Activated naive CD8-positive, alpha-beta T cell treated with anti-CD3 and anti-CD28 coated beads for 36 hours (primary cell): ENCODE results near the gene CDK9. TPM values are rescaled to one million over a fixed set of nuclear protein-coding genes. Genes with fewer than 3 reads are reported as not detected.

Source experiments
- DNase-seq: peaks from one replicate; pipeline ENCODE4 v3.0.0; 2021
- H3K27ac Mint-ChIP-seq: one replicate; pipeline ENCODE4 v1.8.0; 2022; ENCODE audit warnings: mild to moderate bottlenecking, moderate library complexity, mixed read lengths
- H3K27me3 Mint-ChIP-seq: one replicate; pipeline ENCODE4 v1.8.0; 2022; ENCODE audit warnings: mild to moderate bottlenecking, mixed read lengths
- H3K36me3 Mint-ChIP-seq: one replicate; pipeline ENCODE4 v1.8.0; 2021; ENCODE audit warnings: mild to moderate bottlenecking, mixed read lengths
- H3K4me1 Mint-ChIP-seq: one replicate; pipeline ENCODE4 v1.8.0; 2021; ENCODE audit warnings: mixed read lengths
- H3K4me3 Mint-ChIP-seq: one replicate; pipeline ENCODE4 v1.8.0; 2022; ENCODE audit warnings: mild to moderate bottlenecking, moderate library complexity, mixed read lengths
- H3K9me3 Mint-ChIP-seq: one replicate; pipeline ENCODE4 v1.8.0; 2022; ENCODE audit warnings: mixed read lengths
- total RNA-seq, 2 experiments: library from RNA; stranded (reverse); gene quantifications; one replicate each; pipeline ENCODE4 v1.2.3, GENCODE V29; 2021

Gene CDK9
- total RNA-seq, 2 experiments from 2014 or later, result 85.2 to 94.2 TPM

- DNase-seq, result no peak
- Mint-ChIP-seq H3K4me3 (no peak overlapping the region), H3K36me3 (peaks cover 3% of the 10 kb centered on the region), H3K4me1 (no peaks in the 10 kb centered on the region), H3K27ac (no peak overlapping the region), H3K9me3 (no peaks in the 10 kb centered on the region), H3K27me3 (no peaks in the 10 kb centered on the region)
These were observed 29.0 kb downstream of the CDK9 start for GRCh38 chr9:127814619-127815511.

- H3K36me3 Mint-ChIP-seq, result peaks cover under 1% of the 10 kb centered on the region
- no peak overlapping the region for H3K27ac Mint-ChIP-seq
These were observed 29.9 kb downstream of the CDK9 start for GRCh38 chr9:127815512-127816361.

GRCh38 chr9:127816362-127816725, 30.5 kb downstream of the CDK9 start:
- Mint-ChIP-seq H3K36me3 (no peaks in the 10 kb centered on the region), H3K4me3 (no peak overlapping the region), H3K9me3 (no peaks in the 10 kb centered on the region), H3K27me3 (no peaks in the 10 kb centered on the region), H3K4me1 (no peaks in the 10 kb centered on the region), H3K27ac (no peak overlapping the region)
- DNase-seq, result no peak

More at GRCh38 chr9:127815512-127816361, 29.9 kb downstream of the CDK9 start:
- no peaks in the 10 kb centered on the region for H3K4me1 Mint-ChIP-seq
- DNase-seq, result no peak
- H3K9me3 Mint-ChIP-seq, result no peaks in the 10 kb centered on the region
- no peaks in the 10 kb centered on the region for H3K27me3 Mint-ChIP-seq
- H3K4me3 Mint-ChIP-seq, result no peak overlapping the region

GRCh38 chr9:127816728-127817127, 30.9 kb downstream of the CDK9 start:
- no peak for DNase-seq
- H3K9me3 Mint-ChIP-seq, result no peaks in the 10 kb centered on the region
- no peak overlapping the region for H3K27ac Mint-ChIP-seq
- H3K4me1 Mint-ChIP-seq, result no peaks in the 10 kb centered on the region
- H3K4me3 Mint-ChIP-seq, result no peak overlapping the region
- H3K27me3 Mint-ChIP-seq, result no peaks in the 10 kb centered on the region
- H3K36me3 Mint-ChIP-seq, result no peaks in the 10 kb centered on the region

GRCh38 chr9:127817881-127818434, 32.1 kb downstream of the CDK9 start:
- Mint-ChIP-seq H3K27ac (no peak overlapping the region), H3K27me3 (no peaks in the 10 kb centered on the region), H3K4me3 (no peak overlapping the region), H3K9me3 (no peaks in the 10 kb centered on the region), H3K4me1 (no peaks in the 10 kb centered on the region), H3K36me3 (no peaks in the 10 kb centered on the region)
- no peak for DNase-seq

- no peaks in the 10 kb centered on the region for H3K4me1 Mint-ChIP-seq
- H3K4me3 Mint-ChIP-seq, result no peak overlapping the region
- no peaks in the 10 kb centered on the region for H3K27me3 Mint-ChIP-seq
- DNase-seq, result no peak
- no peaks in the 10 kb centered on the region for H3K36me3 Mint-ChIP-seq
- H3K9me3 Mint-ChIP-seq, result no peaks in the 10 kb centered on the region
- H3K27ac Mint-ChIP-seq, result no peak overlapping the region
These were observed 32.7 kb downstream of the CDK9 start for GRCh38 chr9:127818574-127818973.

- H3K4me3 Mint-ChIP-seq, result no peak overlapping the region
- no peaks in the 10 kb centered on the region for H3K9me3 Mint-ChIP-seq
- no peaks in the 10 kb centered on the region for H3K27me3 Mint-ChIP-seq
- no peaks in the 10 kb centered on the region for H3K36me3 Mint-ChIP-seq
- H3K27ac Mint-ChIP-seq, result no peak overlapping the region
- no peak for DNase-seq
- no peaks in the 10 kb centered on the region for H3K4me1 Mint-ChIP-seq
These were observed 36.3 kb downstream of the CDK9 start for GRCh38 chr9:127822108-127822507.

GRCh38 chr9:127825319-127826051, 39.7 kb downstream of the CDK9 start:
- H3K27ac Mint-ChIP-seq, result no peak overlapping the region
- no peaks in the 10 kb centered on the region for H3K9me3 Mint-ChIP-seq
- no peak for DNase-seq
- H3K27me3 Mint-ChIP-seq, result no peaks in the 10 kb centered on the region
- H3K36me3 Mint-ChIP-seq, result no peaks in the 10 kb centered on the region
- H3K4me1 Mint-ChIP-seq, result no peaks in the 10 kb centered on the region
- H3K4me3 Mint-ChIP-seq, result no peak overlapping the region

GRCh38 chr9:127826253-127826913, 40.5 kb downstream of the CDK9 start:
- Mint-ChIP-seq H3K36me3 (no peaks in the 10 kb centered on the region), H3K27ac (no peak overlapping the region), H3K4me3 (no peak overlapping the region)

GRCh38 chr9:127828262-127829031, 42.6 kb downstream of the CDK9 start:
- Mint-ChIP-seq H3K36me3 (peaks cover 2% of the 10 kb centered on the region), H3K4me1 (peaks cover 11% of the 10 kb centered on the region), H3K4me3 (no peak overlapping the region), H3K9me3 (no peaks in the 10 kb centered on the region), H3K27ac (no peak overlapping the region), H3K27me3 (no peaks in the 10 kb centered on the region)
- no peak for DNase-seq

More at GRCh38 chr9:127826253-127826913, 40.5 kb downstream of the CDK9 start:
- no peak for DNase-seq
- H3K9me3 Mint-ChIP-seq, result no peaks in the 10 kb centered on the region
- H3K4me1 Mint-ChIP-seq, result peaks cover 2% of the 10 kb centered on the region
- H3K27me3 Mint-ChIP-seq, result no peaks in the 10 kb centered on the region

- H3K27ac Mint-ChIP-seq, result no peak overlapping the region
- no peak for DNase-seq
These were observed 43.5 kb downstream of the CDK9 start for GRCh38 chr9:127829205-127829906.

GRCh38 chr9:127832248-127832647, 46.4 kb downstream of the CDK9 start:
- H3K27ac Mint-ChIP-seq, result peak overlapping the region; percentile 87
- DNase-seq, result no peak
- no peaks in the 10 kb centered on the region for H3K9me3 Mint-ChIP-seq
- H3K27me3 Mint-ChIP-seq, result no peaks in the 10 kb centered on the region
- H3K4me1 Mint-ChIP-seq, result peaks cover 20% of the 10 kb centered on the region
- peaks cover 2% of the 10 kb centered on the region for H3K36me3 Mint-ChIP-seq
- H3K4me3 Mint-ChIP-seq, result no peak overlapping the region

More at GRCh38 chr9:127829205-127829906, 43.5 kb downstream of the CDK9 start:
- no peaks in the 10 kb centered on the region for H3K9me3 Mint-ChIP-seq
- H3K36me3 Mint-ChIP-seq, result peaks cover 2% of the 10 kb centered on the region
- H3K27me3 Mint-ChIP-seq, result no peaks in the 10 kb centered on the region
- no peak overlapping the region for H3K4me3 Mint-ChIP-seq
- H3K4me1 Mint-ChIP-seq, result peaks cover 15% of the 10 kb centered on the region

GRCh38 chr9:127833555-127833954, 47.7 kb downstream of the CDK9 start:
- H3K27ac Mint-ChIP-seq, result peak overlapping the region; percentile 66

More at GRCh38 chr9:127833555-127833954, 47.7 kb downstream of the CDK9 start:
- Mint-ChIP-seq H3K27me3 (no peaks in the 10 kb centered on the region), H3K4me3 (no peak overlapping the region), H3K9me3 (no peaks in the 10 kb centered on the region), H3K4me1 (peaks cover 20% of the 10 kb centered on the region), H3K36me3 (peaks cover 2% of the 10 kb centered on the region)
- no peak for DNase-seq
